OCI-M1 (cell line): ENCODE results near the gene PHEX.

Experiments used
- DNase-seq: peaks from one replicate; lab custom pipeline; 2025; lab: John Stamatoyannopoulos, UW

The PHEX gene

DNA sequence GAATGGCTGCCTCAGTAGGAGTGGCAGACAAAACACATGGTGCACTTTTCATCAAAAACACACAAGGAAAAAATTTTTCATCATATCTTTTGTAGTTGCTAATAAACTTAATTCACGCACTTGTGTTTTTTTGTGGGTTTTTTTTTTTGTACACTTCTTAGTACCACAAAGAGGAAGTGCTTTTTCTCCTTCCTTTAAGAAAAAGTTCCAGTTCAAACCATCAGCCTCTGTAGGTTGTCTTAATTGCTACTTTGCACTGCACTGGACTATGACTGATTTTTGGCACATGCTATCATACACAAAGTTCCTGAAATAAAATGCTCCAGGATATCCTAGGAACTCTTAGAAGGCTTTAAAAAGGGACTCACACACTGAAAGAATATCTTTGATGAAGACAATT, at the start of gene PHEX:
Gene PHEX, plus strand, starts transcription at position 242 of the 400 bp plus-strand sequence. CDS start 681 bp downstream, outside the sequence.
- peak; percentile 11 for DNase-seq

DNA sequence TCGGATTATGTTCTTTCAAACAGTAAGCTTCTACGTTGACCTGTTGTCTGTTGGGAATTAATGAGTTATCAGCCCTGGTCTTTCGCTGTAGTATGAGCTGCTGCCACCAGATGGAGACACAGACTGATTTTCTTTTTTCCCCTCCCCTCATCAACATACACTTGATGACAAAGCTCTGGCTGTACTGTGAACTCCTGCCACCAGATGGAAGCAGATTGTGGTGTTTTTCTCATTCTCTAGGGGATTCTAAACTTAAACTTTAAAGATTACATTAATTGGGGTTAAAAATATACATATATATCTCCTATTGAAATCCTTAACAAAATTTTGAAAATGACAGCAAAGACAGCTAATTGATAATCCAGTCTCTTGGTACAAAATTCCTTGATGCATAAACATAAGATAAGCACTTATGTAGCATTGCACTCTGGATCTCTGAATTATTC, 46.8 kb upstream of the PHEX start:
- DNase-seq, result peak; percentile 83

DNA sequence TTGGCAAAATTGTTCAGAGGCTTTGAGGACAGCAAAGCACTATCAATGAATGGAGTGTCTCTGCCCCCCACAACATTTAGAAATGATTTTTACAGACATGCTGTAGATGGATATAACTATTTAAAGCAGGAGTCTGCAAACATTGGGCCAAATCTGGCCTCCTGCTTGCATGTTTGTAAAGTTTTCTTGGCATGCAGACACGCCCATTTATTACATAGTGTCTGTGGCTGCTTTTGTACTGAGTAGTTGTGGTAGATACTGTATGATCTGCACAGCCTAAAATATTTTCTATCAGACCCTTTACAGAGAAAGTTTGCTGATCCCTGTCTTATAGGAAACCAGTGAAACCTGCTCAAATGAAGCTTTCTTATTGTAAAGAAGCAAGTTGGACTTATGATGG, 45.5 kb upstream of the PHEX start:
- DNase-seq, result no peak

DNA sequence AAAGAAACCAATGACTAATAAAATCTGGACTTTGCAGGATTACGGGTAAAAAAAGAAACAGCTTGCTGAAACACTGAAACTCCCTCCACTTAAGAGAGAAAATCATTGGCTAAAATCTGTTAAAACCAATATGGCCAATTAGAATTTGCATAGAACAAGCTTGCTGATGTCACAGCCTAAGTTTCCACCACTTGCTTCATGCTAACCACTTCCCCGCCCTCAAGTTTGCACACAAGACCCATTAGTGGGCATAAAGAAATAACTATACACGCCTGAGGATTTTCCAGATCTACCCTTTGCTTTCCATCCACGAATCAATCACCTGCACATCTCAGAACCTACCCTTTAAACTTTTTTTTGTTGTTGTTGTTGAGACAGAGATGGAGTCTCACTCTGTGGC, 42.7 kb upstream of the PHEX start:
- DNase-seq, result no peak

DNA sequence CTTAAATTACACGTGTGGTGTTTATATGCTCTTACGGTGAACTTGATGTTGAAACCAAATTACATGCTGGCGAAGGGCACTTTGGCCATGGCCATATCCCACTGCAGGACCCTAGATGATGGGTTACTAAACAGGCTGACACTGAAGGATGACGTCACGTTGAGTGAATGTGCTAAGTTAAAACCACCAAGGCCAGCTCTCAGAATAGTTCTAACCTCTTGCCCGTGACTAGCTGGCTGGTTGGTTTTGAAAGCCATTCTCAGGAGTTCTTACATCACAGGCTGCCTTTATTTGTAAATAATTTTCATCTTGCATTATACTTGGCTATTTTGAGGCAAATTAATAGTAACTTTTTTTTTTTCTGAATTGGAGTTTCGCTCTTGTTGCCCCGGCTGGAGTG, 41.3 kb upstream of the PHEX start:
- no peak for DNase-seq

- no peak for DNase-seq
Observed at GRCh38 chrX:21991504-21991903, 40.6 kb upstream of the PHEX start.

DNA sequence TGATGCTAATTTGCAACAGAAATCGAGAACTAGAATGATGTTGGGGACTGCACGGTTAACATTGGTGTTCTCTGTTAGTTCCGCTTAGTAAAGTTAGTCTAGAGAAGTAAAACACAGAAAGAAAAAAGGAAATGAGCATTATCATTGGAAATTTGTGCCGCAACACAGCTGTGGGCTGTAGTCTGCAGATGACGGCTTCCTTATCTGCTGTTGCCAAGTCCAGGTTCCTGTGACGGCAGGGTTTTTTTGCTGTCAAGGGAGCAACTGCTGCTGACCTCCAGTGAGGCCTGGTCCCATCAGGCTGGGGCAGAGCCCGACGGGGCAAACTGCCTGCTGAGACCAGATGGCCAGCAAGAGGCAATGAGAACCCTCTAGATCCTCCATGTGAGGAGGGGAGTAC, 38.9 kb upstream of the PHEX start:
- peak; percentile 82 for DNase-seq

GRCh38 chrX:21996872-21997455, 35.2 kb upstream of the PHEX start:
- peak; percentile 34 for DNase-seq

DNA sequence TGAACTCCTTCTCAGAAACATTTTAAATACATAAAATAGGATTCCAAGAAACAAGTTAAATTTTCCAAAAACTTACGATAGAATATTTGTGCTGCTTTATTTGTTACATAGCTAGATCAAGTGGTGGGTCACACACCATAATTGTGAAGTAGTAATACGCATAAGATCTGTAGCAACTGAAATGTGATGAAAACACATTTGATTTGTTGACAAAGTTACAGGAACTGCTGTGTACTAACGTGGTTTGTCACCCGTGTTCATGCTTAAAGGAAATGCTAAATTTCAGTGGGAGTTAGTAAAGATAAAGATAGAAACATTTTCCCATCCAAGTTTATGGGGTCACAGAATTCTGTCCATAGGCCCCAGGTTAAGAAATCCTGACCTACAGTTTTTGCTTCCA, 34.1 kb upstream of the PHEX start:
- no peak for DNase-seq

DNA sequence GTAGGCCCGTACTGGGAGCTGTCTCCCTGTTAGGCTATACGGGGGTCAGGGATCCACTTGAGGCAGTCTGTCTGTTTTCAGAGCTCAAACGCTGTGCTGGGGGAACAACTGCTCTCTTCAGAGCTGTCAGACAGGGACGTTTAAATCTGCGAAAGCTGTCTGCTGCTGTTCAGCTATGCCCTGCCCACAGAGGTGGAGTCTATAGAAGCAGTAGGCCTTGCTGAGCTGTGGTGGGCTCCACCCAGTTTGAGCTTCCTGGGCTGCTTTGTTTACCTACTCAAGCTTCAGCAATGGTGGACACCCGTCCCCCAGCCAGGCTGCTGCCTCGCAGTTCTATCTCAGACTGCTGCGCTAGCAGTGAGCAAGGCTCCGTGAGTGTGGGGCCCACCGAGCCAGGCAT, 27.3 kb upstream of the PHEX start:
- no peak for DNase-seq

DNA sequence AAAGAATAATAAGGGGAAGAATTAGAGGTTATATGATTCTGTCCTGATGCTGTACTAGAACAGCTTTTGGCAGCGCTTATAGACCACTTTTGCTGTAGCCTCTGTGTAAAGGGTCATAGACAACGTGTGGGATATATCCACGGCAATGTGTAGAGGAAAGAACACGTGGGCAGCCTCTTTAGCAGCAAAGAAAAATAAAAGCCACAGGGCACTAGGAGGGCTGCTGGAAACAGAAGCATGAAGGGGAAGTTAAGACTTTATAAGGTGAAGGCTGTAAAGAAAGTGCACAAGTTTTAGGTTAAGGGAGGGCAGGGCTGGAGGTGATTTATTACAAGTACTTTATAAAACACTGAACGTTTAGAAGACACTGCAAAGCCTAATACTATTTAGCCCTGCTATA, 20.1 kb upstream of the PHEX start:
- DNase-seq, result no peak

GRCh38 chrX:22012931-22013330, 19.2 kb upstream of the PHEX start:
- no peak for DNase-seq

- DNase-seq, result no peak
Observed at GRCh38 chrX:22015139-22015750, 16.9 kb upstream of the PHEX start.

- no peak for DNase-seq
Observed at GRCh38 chrX:22021751-22022324, 10.3 kb upstream of the PHEX start.

- DNase-seq, result no peak
Observed at GRCh38 chrX:22024577-22024976, 7.5 kb upstream of the PHEX start.

- DNase-seq, result no peak
Observed at GRCh38 chrX:22025751-22026150, 6.4 kb upstream of the PHEX start.

DNA sequence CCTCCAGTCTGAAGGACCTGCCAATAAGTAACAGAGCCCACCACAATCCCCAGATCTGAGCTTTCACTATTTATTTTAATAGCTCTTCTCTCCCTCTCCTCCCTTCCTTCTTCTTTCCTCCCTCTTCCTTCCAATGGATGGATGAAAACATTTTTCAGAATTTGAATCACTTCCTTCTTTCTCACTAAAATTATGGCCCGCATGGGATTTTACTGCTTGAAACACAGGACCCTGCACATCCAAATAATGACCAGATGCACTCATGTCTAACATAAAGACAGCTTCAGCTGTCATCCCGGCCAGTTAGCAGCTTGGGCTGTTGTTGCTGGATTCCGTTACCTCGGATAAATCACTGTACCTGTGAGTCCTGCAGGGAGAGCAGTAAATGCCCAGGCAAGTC, 5.4 kb upstream of the PHEX start:
- DNase-seq, result no peak

DNA sequence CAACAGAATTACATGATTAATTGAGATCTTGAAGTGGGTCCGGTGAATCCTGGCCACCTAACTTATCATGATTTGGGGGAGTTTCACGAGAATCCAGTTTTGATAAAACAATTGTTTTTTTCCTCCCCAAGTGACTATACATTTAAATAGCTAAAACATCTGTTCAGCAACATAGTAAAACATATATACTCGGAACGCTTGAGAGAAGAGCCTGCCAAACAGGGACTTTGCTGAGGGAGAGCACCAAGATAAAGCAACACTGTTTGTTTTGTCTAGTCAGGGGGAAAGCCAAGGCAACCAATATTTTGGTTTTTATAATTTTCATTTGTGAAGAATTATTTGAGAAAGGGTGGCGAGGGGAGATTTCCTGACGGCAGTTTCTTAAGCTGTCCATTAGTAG, 381 bp downstream of the PHEX start:
- DNase-seq, result no peak

GRCh38 chrX:22033818-22034217, 1.7 kb downstream of the PHEX start:
- no peak for DNase-seq

GRCh38 chrX:22035236-22035635, 3.1 kb downstream of the PHEX start:
- no peak for DNase-seq

DNA sequence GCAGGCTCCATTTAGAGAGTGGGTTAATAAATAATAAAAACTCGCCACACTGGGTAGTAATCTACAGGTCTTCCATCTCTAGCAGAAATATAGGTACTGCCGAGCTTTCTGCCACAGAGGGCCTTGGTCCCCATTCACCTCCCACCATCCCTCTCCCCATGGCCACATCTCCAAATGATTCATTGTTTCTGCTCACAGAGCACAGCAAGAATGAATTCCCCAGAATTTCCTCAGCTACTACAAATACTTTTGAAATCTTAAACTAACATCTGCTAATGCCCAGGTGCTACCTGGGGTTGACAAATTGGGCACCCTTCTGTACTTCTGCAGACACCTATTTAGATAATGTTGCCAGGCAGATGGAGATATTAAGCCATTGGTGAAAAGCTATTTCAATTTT, 5.1 kb downstream of the PHEX start:
- DNase-seq, result no peak

DNA sequence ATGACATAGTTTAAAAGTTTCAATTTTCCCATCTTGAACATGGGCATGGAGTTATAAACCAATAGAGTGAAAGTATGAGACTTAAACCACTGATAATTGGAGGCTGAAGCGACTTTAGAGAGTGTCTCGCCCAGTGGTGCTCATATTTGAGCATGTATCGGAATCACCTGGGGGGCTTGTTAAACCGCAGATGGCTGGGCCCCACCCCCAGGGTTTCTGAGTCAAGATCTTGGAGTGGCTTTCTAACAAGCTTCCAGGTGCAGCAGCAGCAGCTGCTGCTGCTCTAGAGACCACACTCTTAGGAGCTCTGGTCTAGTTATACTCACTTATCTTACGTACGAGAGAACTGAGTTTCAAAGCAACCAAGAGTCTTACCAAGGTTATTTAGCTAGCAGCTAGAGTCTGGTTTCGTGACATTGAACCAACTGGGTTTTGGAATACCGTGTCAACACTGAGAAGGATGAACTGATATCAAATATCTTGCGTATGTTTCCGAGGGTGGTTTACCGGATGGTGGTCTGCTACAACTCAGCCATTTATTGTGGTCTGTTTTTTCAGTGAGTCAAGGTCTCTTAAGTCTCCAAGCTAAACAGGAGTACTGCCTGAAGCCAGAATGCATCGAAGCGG, 5.9 kb downstream of the PHEX start:
- DNase-seq, result no peak

DNA sequence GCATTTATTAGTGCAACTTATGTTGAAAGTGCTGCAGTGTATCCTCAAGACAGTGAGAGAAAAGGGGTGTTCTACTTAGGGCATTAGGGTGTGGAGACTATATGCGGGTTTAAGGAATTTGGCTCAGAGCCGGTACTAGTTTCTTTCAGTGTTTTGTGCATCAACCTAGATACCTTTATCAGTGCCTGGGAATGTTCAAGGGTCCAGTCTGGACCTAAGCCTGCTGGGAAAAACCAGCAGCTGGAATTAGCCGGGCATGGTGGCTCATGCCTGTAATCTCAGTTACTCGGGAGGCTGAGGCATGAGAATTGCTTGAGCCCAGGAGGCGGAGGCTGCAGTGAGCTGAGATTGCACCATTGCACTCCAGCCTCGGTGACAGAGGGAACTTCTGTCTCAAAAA, 7.4 kb downstream of the PHEX start:
- DNase-seq, result no peak
